Thoracic aorta (tissue), 2 donors: Measurements from ENCODE around the gene IFIT2. TPM values are rescaled to one million over a fixed set of nuclear protein-coding genes. Genes with fewer than 3 reads are reported as not detected.

Source experiments
- ATAC-seq: fragments of 150-250 bp; one replicate; pipeline ENCODE4 v1.8.0; 2017; ENCODE audit warnings: low read depth; ENCODE audit not compliant: insufficient number of reproducible peaks, low FRiP score
- DNase-seq: peaks from one replicate; pipeline ENCODE4 v3.0.0-alpha.2; 2020; ENCODE audit warnings: low spot score
- H3K27ac ChIP-seq, 2 donors: fragments of 200-600 bp; sonication (generic); 1 replicate in 1 of 2; 2 replicates in 1 of 2; pipeline ENCODE4 v1.5.1; 2016; ENCODE audit warnings: mild to moderate bottlenecking in 2 of 2, moderate library complexity in 2 of 2
- H3K27me3 ChIP-seq: fragments of 200-600 bp; sonication (generic); replicated peaks from 2 replicates; pipeline ENCODE4 v1.6.0; 2016; ENCODE audit warnings: mild to moderate bottlenecking; ENCODE audit not compliant: insufficient read depth
- H3K36me3 ChIP-seq: fragments of 200-600 bp; sonication (generic); one replicate; pipeline ENCODE4 v1.5.1; 2016
- H3K4me1 ChIP-seq, 2 donors: fragments of 200-600 bp; sonication (generic); 1 replicate in 1 of 2; 2 replicates in 1 of 2; pipeline versions ENCODE4 v1.5.1 to v1.6.0; 2016; ENCODE audit warnings: low read depth in 2 of 2, mild to moderate bottlenecking in 1 of 2; ENCODE audit not compliant: control insufficient read depth in 1 of 2
- H3K4me3 ChIP-seq: fragments of 200-600 bp; sonication (generic); 2 replicates; pipeline ENCODE4 v1.5.1; 2016; ENCODE audit warnings: mild to moderate bottlenecking
- H3K9me3 ChIP-seq: fragments of 200-600 bp; sonication (generic); 2 replicates; pipeline ENCODE4 v1.5.1; 2016
- total RNA-seq, 2 donors: library from RNA; depleted of rRNA; stranded (reverse); fragments of >200 nt; gene quantifications; one replicate each; pipeline versions ENCODE4 v1.1.0 to v1.2.3, GENCODE V29; 2016
- TF ChIP-seq, protein P1 (sequence below): fragments of 200-600 bp; sonication (generic); IDR thresholded peaks from one replicate; pipeline ENCODE4 v1.5.1; 2019; ENCODE audit warnings: antibody characterized with exemption

The IFIT2 gene
- total RNA-seq, 2 donors from 2014 or later = 5.9 to 17.1 TPM

DNA sequence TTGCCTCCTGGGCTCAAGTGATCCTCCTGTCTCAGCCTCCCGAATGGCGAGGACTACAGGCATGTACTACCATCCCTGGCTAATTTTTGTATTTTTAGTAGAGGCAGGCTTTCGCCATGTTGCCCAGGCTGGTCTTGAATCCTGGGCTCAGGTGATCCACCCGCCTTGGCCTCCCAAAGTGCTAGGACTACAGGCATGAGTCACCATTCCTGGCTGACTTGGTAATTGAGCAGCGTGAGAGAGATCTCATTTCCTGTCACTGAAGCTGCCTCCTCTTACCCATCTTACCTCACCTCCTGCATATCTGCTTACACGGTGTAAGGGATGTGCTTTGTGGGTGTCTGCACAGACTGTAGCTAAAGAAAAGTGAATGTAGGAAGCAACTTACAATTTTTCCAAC, 35.6 kb downstream of the IFIT2 start:
- no peak overlapping the region for H3K27ac ChIP-seq
- H3K27me3 ChIP-seq = no peaks in the 10 kb centered on the region
- ATAC-seq = no peak
- no peak overlapping the region for H3K4me3 ChIP-seq
- H3K9me3 ChIP-seq = no peaks in the 10 kb centered on the region
- H3K4me1 ChIP-seq = peaks cover 12 to 17% of the 10 kb centered on the region in 2 donors
- peaks cover 6% of the 10 kb centered on the region for H3K36me3 ChIP-seq
- TF ChIP-seq, protein P1, sequence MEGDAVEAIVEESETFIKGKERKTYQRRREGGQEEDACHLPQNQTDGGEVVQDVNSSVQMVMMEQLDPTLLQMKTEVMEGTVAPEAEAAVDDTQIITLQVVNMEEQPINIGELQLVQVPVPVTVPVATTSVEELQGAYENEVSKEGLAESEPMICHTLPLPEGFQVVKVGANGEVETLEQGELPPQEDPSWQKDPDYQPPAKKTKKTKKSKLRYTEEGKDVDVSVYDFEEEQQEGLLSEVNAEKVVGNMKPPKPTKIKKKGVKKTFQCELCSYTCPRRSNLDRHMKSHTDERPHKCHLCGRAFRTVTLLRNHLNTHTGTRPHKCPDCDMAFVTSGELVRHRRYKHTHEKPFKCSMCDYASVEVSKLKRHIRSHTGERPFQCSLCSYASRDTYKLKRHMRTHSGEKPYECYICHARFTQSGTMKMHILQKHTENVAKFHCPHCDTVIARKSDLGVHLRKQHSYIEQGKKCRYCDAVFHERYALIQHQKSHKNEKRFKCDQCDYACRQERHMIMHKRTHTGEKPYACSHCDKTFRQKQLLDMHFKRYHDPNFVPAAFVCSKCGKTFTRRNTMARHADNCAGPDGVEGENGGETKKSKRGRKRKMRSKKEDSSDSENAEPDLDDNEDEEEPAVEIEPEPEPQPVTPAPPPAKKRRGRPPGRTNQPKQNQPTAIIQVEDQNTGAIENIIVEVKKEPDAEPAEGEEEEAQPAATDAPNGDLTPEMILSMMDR = no peak
- no peak for DNase-seq

DNA sequence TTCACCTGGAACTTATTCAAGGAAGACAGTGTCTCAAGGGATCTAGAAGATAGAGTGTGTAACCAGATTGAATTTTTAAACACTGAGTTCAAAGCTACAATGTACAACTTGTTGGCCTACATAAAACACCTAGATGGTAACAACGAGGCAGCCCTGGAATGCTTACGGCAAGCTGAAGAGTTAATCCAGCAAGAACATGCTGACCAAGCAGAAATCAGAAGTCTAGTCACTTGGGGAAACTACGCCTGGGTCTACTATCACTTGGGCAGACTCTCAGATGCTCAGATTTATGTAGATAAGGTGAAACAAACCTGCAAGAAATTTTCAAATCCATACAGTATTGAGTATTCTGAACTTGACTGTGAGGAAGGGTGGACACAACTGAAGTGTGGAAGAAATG, 36.9 kb downstream of the IFIT2 start:
- TF ChIP-seq, protein P1 = no peak
- Histone ChIP-seq H3K36me3 (peaks cover 6% of the 10 kb centered on the region), H3K27me3 (no peaks in the 10 kb centered on the region), H3K27ac (no peak overlapping the region), H3K9me3 (no peaks in the 10 kb centered on the region), H3K4me1 (peaks cover 4 to 5% of the 10 kb centered on the region in 2 donors), H3K4me3 (no peak overlapping the region)
- DNase-seq = no peak
- no peak for ATAC-seq

DNA sequence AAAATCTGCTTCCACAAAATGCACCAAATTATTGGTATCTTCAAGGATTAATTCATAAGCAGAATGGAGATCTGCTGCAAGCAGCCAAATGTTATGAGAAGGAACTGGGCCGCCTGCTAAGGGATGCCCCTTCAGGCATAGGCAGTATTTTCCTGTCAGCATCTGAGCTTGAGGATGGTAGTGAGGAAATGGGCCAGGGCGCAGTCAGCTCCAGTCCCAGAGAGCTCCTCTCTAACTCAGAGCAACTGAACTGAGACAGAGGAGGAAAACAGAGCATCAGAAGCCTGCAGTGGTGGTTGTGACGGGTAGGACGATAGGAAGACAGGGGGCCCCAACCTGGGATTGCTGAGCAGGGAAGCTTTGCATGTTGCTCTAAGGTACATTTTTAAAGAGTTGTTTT, 38.0 kb downstream of the IFIT2 start:
- no peaks in the 10 kb centered on the region for H3K9me3 ChIP-seq
- no peak for ATAC-seq
- no peak for DNase-seq
- peaks cover 6% of the 10 kb centered on the region for H3K36me3 ChIP-seq
- no peaks in the 10 kb centered on the region for H3K4me1 ChIP-seq
- TF ChIP-seq, protein P1 = no peak
- no peaks in the 10 kb centered on the region for H3K27me3 ChIP-seq
- H3K4me3 ChIP-seq = no peak overlapping the region
- H3K27ac ChIP-seq = no peak overlapping the region

DNA sequence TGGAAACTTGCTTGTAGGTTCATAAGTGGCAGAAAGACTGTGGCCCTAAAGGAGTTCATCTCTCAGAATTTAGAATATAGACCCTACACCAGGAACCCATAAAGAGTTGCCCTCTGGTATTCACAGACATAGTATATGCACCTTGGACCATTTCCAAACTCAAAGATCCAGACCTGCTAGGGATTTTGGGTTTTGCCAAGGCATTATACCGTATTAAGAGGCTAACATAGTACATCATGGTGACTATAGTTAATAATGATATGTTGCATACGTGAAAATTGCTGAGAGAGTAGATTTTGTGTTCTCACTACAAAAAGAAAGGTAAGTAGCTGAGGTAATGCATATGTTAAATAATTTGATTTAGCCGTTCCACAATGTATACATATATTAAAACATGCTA, 39.8 kb downstream of the IFIT2 start:
- Histone ChIP-seq H3K9me3 (no peaks in the 10 kb centered on the region), H3K4me3 (no peak overlapping the region), H3K4me1 (no peaks in the 10 kb centered on the region), H3K27me3 (no peaks in the 10 kb centered on the region), H3K36me3 (peaks cover 6% of the 10 kb centered on the region), H3K27ac (no peak overlapping the region)
- TF ChIP-seq, protein P1 = no peak
- ATAC-seq = no peak
- no peak for DNase-seq

DNA sequence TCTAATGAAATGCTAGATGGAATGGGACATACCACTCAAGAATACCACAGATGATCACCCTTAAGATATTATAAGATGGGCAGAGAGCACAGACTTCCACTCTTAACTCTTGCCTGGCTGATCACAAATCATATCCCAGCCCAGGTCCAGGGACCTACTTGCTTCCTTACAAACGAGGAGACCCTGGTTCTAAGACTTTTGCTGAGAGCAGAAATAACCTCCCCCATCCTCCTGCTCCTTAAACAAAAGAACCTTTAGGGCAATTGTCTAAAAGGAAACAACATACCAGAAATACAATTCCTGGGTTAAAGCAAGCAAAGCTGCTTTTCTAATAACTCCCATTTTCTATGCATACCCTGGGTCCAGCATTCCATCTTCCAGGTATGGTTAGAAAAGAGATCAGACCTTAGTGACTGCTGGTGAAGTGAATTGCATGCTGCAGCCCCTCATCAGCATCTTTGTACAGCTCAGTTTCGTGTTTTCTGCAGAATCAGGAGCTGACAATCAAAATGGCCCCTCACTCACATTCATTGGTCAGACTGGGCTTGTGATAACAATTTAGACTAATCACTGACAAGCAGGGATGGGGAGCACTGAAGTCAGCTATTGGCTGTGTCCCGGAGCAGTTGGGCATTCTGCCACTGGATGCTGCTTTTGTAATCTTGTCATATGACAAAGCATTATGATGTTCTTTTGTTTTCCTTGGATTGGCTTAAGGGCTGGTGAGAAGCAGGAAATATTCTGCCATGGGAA, 40.5 kb downstream of the IFIT2 start:
- ATAC-seq (no peak), DNase-seq (no peak)
- no peak overlapping the region for H3K27ac ChIP-seq
- H3K4me1 ChIP-seq = peaks cover under 1 to 2% of the 10 kb centered on the region in 2 donors
- TF ChIP-seq, protein P1 = no peak
- peaks cover 6% of the 10 kb centered on the region for H3K36me3 ChIP-seq
- H3K4me3 ChIP-seq = no peak overlapping the region
- no peaks in the 10 kb centered on the region for H3K27me3 ChIP-seq
- H3K9me3 ChIP-seq = no peaks in the 10 kb centered on the region
